Smooth muscle cell (in vitro differentiated cells): ENCODE measurements around the gene SOCS7. TPM values are rescaled to one million over a fixed set of nuclear protein-coding genes. Genes with fewer than 3 reads are reported as not detected.

Experiments used
- DNase-seq: peaks from one replicate; lab custom pipeline; 2025; ENCODE audit not compliant: unreplicated experiment; lab: John Stamatoyannopoulos, UW
- H2AFZ ChIP-seq: fragments of 200-600 bp; sonication (generic); 2 replicates; pipeline ENCODE4 v1.6.0; 2016; ENCODE audit warnings: antibody characterized with exemption, low read depth, mild to moderate bottlenecking
- H3F3A ChIP-seq: fragments of 200-600 bp; sonication (generic); 2 replicates; pipeline ENCODE4 v1.6.0; 2017; ENCODE audit warnings: antibody characterized with exemption, low read depth
- H3K27ac ChIP-seq: fragments of 200-600 bp; sonication (generic); 2 replicates; pipeline ENCODE4 v1.5.1; 2016; ENCODE audit warnings: low read depth, mild to moderate bottlenecking
- H3K27me3 ChIP-seq: fragments of 200-600 bp; sonication (generic); 2 replicates; pipeline ENCODE4 v1.6.1; 2016; ENCODE audit warnings: low read depth, mild to moderate bottlenecking
- H3K36me3 ChIP-seq: fragments of 200-600 bp; sonication (generic); 2 replicates; pipeline ENCODE4 v1.5.1; 2016; ENCODE audit warnings: low read depth
- H3K4me1 ChIP-seq: fragments of 200-600 bp; sonication (generic); 2 replicates; pipeline ENCODE4 v1.5.1; 2016; ENCODE audit warnings: low read depth
- H3K4me2 ChIP-seq: fragments of 200-600 bp; sonication (generic); 2 replicates; pipeline ENCODE4 v1.6.0; 2016; ENCODE audit warnings: mild to moderate bottlenecking
- H3K4me3 ChIP-seq: fragments of 200-600 bp; sonication (generic); 2 replicates; pipeline ENCODE4 v1.5.1; 2016; ENCODE audit warnings: mild to moderate bottlenecking
- H3K79me2 ChIP-seq: fragments of 200-600 bp; sonication (generic); 2 replicates; pipeline ENCODE4 v1.6.0; 2016; ENCODE audit warnings: low read depth, mild to moderate bottlenecking
- H3K9ac ChIP-seq: fragments of 200-600 bp; sonication (generic); 2 replicates; pipeline ENCODE4 v1.6.0; 2016; ENCODE audit warnings: low read depth
- H3K9me3 ChIP-seq: fragments of 200-600 bp; sonication (generic); replicated peaks from 2 replicates; pipeline ENCODE4 v1.5.1; 2016; ENCODE audit warnings: low read depth
- H4K20me1 ChIP-seq: fragments of 200-600 bp; sonication (generic); 2 replicates; pipeline ENCODE4 v1.6.0; 2016; ENCODE audit warnings: low read depth
- WGBS: methylation state at CpG from one replicate; pipeline ENCODE4 v1.1.7; 2016; ENCODE audit warnings: low lambda C conversion rate; 5-methylcytosine and 5-hydroxymethylcytosine counted together
- polyA plus RNA-seq: library from polyadenylated mRNA; unstranded; fragments of >200 nt; fragmentation: Nextera tagmentation; extraction: Ambion mirVana; gene quantifications from 2 replicates; pipeline ENCODE4 v1.2.1, GENCODE V29; 2016
- total RNA-seq: library from RNA; depleted of rRNA; stranded (reverse); fragments of >200 nt; gene quantifications from 2 replicates; pipeline ENCODE4 v1.2.3, GENCODE V29; 2014
- TF ChIP-seq, protein P1 (sequence below): fragments of 200-600 bp; sonication (generic); IDR thresholded peaks from 2 replicates; pipeline ENCODE4 v1.5.1; 2017; ENCODE audit warnings: borderline replicate concordance, mild to moderate bottlenecking, antibody characterized with exemption; ENCODE audit not compliant: insufficient read depth, poor library complexity, severe bottlenecking

Gene SOCS7
- total and polyA plus RNA-seq, 2 experiments from 2014 or later, result 0.89 to 6.2 TPM

DNA sequence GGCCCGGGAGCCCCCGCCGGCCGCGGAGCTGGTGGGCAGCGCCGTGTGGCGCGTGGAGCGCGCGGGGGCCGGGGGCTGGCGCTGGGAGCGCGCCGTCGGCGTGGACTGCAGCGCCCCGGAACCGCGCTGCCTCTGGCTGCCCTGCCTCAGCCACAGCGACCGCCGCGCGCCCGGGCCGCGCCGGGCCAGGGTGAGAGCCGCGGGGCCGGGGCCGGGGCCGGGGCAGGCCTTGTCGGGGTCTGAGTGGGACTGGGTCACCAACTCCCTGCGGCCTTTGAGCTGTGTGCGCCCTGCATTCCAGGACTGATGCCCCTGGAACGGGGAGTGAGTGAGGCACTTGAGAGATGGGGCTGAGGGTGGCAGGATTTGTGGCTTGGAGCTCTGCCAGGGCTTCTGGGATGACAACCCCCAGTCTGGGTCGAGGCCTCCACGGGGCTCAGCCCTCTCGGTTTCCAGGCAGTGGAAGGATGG, 102.3 kb downstream of the SOCS7 start:
- H3F3A ChIP-seq, result peaks cover 35% of the 10 kb centered on the region
- no peaks in the 10 kb centered on the region for H3K27me3 ChIP-seq
- H3K27ac ChIP-seq, result peak overlapping the region; percentile 60
- H3K9ac ChIP-seq, result no peak overlapping the region
- peaks cover 36% of the 10 kb centered on the region for H3K79me2 ChIP-seq
- peaks cover 58% of the 10 kb centered on the region for H3K4me1 ChIP-seq
- no peaks in the 10 kb centered on the region for H3K9me3 ChIP-seq
- peak overlapping the region; percentile 55 for H3K4me3 ChIP-seq
- no peak overlapping the region for H2AFZ ChIP-seq
- 0% methylated on average over 12 of the region's 44 CpGs for WGBS
- H3K4me2 ChIP-seq, result peak overlapping the region; percentile 94
- TF ChIP-seq, protein P1, sequence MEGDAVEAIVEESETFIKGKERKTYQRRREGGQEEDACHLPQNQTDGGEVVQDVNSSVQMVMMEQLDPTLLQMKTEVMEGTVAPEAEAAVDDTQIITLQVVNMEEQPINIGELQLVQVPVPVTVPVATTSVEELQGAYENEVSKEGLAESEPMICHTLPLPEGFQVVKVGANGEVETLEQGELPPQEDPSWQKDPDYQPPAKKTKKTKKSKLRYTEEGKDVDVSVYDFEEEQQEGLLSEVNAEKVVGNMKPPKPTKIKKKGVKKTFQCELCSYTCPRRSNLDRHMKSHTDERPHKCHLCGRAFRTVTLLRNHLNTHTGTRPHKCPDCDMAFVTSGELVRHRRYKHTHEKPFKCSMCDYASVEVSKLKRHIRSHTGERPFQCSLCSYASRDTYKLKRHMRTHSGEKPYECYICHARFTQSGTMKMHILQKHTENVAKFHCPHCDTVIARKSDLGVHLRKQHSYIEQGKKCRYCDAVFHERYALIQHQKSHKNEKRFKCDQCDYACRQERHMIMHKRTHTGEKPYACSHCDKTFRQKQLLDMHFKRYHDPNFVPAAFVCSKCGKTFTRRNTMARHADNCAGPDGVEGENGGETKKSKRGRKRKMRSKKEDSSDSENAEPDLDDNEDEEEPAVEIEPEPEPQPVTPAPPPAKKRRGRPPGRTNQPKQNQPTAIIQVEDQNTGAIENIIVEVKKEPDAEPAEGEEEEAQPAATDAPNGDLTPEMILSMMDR, result no peak
- H3K36me3 ChIP-seq, result no peaks in the 10 kb centered on the region
- DNase-seq, result peak; percentile 52
- H4K20me1 ChIP-seq, result peaks cover 91% of the 10 kb centered on the region

DNA sequence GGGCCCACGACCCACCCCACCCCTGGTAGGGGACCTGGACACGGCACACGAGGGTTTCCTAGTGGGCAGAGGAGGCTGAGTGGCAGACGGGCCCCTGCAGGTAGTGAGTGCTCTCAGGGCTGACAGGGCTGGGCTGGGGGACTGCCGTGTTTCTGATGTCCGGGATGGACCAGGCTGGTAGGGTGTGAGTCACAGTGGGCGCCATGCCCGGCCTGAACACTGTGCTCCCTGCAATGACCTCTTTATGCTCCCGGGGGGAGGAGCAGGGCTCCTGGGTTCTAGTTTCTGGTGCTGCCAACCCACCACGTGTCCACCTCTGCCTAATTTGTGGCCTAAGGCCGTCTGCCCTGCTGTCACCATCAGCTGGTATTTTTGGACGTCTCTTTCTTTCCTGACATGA, 102.9 kb downstream of the SOCS7 start:
- no peak overlapping the region for H3K9ac ChIP-seq
- TF ChIP-seq, protein P1, result no peak
- H3K4me3 ChIP-seq, result peak overlapping the region; percentile 55
- H3F3A ChIP-seq, result peaks cover 29% of the 10 kb centered on the region
- peak; percentile 52 for DNase-seq
- H4K20me1 ChIP-seq, result peaks cover 91% of the 10 kb centered on the region
- H2AFZ ChIP-seq, result no peak overlapping the region
- H3K27ac ChIP-seq, result peak overlapping the region; percentile 60
- H3K79me2 ChIP-seq, result peaks cover 42% of the 10 kb centered on the region
- H3K36me3 ChIP-seq, result no peaks in the 10 kb centered on the region
- no peaks in the 10 kb centered on the region for H3K27me3 ChIP-seq
- H3K4me2 ChIP-seq, result peak overlapping the region; percentile 94
- peaks cover 57% of the 10 kb centered on the region for H3K4me1 ChIP-seq
- 14% methylated on average over 12 of the region's 12 CpGs for WGBS
- H3K9me3 ChIP-seq, result no peaks in the 10 kb centered on the region

Other genes with a start within 250 kb of the SOCS7 start
- gene TBC1D3E, start 223.9 kb upstream of the SOCS7 start, total RNA-seq, result not detected in 2 replicates
- 0.09 TPM in 1 of 2 replicates, not detected in the other for gene TBC1D3E, start 223.9 kb upstream of the SOCS7 start, polyA plus RNA-seq
- gene TBC1D3, start 159.3 kb upstream of the SOCS7 start, total RNA-seq, result not detected in 2 replicates
- not detected in 2 replicates for gene TBC1D3, start 159.3 kb upstream of the SOCS7 start, polyA plus RNA-seq
- gene MRPL45, start 54.7 kb upstream of the SOCS7 start, total RNA-seq, result 30.6 and 31.4 TPM in 2 replicates
- 25.0 and 30.8 TPM in 2 replicates for gene MRPL45, start 54.7 kb upstream of the SOCS7 start, polyA plus RNA-seq
- not detected in 2 replicates for gene GPR179, start 7.9 kb upstream of the SOCS7 start, total RNA-seq
- 0.04 TPM in 1 of 2 replicates, not detected in the other for gene GPR179, start 7.9 kb upstream of the SOCS7 start, polyA plus RNA-seq
- gene ARHGAP23, start 76.6 kb downstream of the SOCS7 start, total RNA-seq, result 18.1 and 34.0 TPM in 2 replicates
- 24.9 and 30.0 TPM in 2 replicates for gene ARHGAP23, start 76.6 kb downstream of the SOCS7 start, polyA plus RNA-seq